Ovary (tissue), 3 donors: ENCODE data around the gene CGNL1.

ENCODE experiments used
- EP300 ChIP-seq: sonication (generic); formaldehyde crosslinking; IDR thresholded peaks from one replicate; pipeline ENCODE4 v1.6.1; 2017; ENCODE audit warnings: antibody characterized with exemption
- POLR2A ChIP-seq: fragments of 450-650 bp; IDR thresholded peaks from one replicate; pipeline ENCODE4 v1.6.1; 2017; ENCODE audit warnings: antibody characterized with exemption, mild to moderate bottlenecking, moderate library complexity
- TF ChIP-seq, protein P1 (sequence below), 3 donors: fragments of 450-650 bp in 2 of 3; fragments of 200-600 bp in 1 of 3; IDR thresholded peaks; one replicate each; pipeline versions ENCODE4 v1.5.1 to v1.8.0; 2016 to 2022; ENCODE audit warnings: antibody characterized with exemption in 3 of 3, mild to moderate bottlenecking in 1 of 3
- donor health status: DM: no; HTN: no; CAD: no.

- TF ChIP-seq, protein P1, sequence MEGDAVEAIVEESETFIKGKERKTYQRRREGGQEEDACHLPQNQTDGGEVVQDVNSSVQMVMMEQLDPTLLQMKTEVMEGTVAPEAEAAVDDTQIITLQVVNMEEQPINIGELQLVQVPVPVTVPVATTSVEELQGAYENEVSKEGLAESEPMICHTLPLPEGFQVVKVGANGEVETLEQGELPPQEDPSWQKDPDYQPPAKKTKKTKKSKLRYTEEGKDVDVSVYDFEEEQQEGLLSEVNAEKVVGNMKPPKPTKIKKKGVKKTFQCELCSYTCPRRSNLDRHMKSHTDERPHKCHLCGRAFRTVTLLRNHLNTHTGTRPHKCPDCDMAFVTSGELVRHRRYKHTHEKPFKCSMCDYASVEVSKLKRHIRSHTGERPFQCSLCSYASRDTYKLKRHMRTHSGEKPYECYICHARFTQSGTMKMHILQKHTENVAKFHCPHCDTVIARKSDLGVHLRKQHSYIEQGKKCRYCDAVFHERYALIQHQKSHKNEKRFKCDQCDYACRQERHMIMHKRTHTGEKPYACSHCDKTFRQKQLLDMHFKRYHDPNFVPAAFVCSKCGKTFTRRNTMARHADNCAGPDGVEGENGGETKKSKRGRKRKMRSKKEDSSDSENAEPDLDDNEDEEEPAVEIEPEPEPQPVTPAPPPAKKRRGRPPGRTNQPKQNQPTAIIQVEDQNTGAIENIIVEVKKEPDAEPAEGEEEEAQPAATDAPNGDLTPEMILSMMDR (IDR thresholded peaks at IDR 0.05) = no peak
- TF ChIP-seq POLR2A = no peak
- no peak for TF ChIP-seq EP300
Measured at GRCh38 chr15:57355259-57355658, 21.0 kb upstream of the CGNL1 start.
